Activated T-cell treated with anti-CD3 and anti-CD28 coated beads for 24 hours (primary cell): Measurements from ENCODE around the gene PPT1.
"Not testable (repeated sequence)": the region's sequence is repeated elsewhere in the genome, so short reads cannot be mapped to it uniquely, and the experiment has no call there.

Experiments used
- DNase-seq: peaks from one replicate; pipeline ENCODE4 v3.0.0-alpha.2; 2020; ENCODE audit warnings: low read depth

PPT1 gene

DNA sequence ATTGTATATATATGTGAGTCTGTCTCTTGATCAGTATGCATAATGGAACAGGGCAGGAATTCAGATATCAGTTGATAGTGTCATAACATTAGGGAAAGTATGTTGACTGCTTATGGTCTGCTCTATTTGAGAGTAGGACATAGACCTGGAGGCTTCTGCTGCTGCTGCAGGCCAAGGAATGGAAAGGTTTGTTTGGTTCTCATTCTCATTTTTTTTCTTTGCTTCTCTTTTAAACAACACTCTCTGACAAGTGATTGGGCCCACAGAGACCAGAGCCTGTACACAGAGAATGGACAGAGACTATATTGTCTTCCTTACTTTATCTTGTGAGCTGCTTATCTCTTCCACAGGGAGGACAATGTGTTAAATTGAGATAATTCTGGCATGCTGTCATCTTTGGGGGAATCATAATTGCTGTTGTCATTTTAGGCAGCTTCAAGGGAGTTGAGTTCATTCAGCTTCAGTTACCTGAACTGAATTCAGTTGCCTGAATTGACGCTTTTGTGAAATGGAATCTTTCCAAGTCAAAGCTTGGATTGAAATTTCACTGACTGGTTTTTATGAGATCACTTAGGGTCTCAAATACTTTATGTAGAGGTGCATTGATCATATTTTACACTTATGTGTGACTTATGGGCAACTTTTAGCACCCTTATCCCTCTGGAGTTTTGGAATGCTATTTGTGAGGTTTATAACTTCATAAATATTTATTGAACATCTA, 39.6 kb downstream of the PPT1 start:
- no peak for DNase-seq

DNA sequence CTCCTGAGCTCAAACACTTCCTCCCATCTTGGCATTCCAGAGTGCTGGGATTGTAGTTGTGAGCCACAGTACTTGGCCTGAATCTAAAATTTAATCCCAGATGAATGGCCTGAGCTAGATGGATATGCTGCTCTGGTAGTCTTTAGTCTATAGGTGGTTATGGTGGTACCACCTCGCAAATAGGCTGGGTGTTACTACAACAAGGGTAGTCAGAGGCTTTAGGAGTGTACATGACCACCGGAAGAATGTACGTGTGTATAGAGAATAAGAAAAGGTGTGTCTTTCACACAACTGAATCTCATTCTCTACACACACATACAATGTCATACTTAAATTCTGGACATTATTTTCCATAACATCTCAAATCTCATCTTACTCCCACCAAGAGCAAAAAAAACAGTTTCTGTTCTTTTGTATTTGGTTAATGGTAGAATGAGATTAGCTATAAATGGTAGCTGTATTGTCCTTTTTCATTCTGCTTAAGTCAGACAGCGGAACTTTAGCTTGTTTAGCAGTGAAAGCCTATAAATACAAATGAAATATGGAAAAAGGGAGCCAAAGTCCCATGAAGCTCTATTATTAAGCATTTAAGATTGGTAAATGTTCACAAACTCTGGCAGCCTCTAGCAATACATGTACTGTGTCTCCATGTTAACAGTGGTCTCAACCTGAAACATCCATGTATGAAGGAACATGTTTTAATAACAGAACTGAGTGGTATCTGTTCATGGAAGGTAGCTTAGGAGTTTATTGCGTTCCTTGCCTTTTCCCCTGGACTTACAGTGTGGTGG, 40.3 kb downstream of the PPT1 start:
- DNase-seq = no peak

DNA sequence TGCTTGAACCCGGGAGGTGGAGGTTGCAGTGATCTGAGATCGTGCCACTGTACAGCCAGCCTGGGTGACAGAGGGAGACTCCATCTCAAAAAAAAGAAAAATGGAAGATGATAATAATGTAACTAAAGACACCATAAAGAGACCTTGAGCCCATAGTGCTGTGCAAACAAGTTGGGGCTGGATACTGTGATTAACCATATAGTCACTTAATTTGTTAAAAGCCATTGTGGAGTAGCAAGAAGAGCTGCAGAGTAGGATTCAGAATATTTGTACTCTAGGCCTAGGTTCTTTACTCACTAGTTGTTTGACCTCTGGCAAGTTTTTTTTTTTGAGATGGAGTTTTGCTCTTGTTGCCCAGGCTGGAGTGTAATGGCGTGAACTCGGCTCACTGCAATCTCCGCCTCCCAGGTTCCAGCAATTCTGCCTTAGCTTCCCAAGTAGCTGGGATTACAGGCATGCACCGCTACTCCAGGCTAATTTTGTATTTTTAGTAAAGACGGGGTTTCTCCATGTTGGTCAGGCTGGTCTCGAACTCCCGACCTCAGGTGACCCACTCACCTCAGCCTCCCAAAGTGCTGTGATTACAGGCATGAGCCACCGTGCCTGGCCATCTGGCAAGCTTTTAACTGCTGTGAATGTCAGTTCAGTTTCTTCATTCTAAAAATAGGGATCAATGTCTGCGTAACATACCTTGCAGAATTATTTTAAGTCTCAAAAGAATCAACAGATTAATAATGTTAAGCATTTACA, 43.7 kb downstream of the PPT1 start:
- no peak for DNase-seq

DNA sequence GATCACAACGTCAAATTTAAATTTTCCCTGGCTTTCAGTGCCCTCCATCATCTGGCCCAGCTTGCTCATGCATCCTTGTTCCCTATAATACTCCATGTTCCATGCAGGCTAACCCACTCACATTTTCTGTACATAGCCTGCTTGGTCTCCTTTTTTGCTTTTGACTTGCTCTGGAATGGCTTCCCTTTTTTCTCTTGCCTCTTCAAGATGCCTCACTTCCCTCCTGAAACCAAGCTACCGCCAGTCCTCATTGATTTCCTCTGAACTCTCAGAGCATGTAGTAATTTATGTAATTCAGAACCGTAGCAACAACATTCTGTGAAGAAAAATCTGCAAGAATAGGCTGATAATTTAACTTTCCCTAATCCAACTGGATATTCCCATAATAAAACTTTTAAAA, 46.2 kb downstream of the PPT1 start:
- DNase-seq = no peak

DNA sequence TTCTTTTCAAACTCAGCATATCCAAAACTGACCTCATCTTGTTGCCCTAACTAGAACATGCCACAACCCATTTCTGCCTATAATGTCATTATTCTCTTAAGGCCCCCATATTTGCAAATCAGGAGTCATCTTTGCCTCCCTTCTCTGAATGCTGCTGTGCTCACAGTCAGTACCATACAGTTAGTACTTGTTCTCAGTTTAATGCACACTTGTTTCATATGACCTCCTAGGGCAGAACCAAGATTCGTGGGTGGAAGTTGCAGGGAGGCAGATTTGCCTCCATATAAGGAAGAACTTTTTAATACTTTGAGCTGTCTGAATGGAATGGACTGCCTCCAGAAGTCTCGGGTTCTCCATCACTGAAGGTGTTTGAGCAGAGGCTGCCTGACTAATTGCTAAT, 47.3 kb downstream of the PPT1 start:
- no peak for DNase-seq

DNA sequence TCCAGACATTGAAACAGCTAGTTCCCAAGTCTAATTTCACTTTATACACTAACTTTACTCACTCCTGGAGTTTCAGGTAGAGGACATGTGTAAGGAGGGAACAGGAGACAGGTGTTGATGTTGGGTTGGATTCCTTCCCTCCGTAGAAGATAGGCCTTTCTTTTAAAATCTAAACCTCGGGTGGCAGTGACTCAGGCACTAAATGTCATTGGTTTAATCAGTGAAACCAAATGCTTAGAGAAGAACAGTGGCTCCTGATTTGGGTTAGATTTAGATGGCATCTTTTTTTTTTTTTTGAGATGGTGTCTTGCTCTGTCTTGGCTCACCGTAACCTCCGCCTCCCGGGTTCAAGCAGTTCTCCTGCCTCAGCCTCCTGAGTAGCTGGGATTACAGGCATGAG, 49.3 kb downstream of the PPT1 start:
- DNase-seq = no peak

DNA sequence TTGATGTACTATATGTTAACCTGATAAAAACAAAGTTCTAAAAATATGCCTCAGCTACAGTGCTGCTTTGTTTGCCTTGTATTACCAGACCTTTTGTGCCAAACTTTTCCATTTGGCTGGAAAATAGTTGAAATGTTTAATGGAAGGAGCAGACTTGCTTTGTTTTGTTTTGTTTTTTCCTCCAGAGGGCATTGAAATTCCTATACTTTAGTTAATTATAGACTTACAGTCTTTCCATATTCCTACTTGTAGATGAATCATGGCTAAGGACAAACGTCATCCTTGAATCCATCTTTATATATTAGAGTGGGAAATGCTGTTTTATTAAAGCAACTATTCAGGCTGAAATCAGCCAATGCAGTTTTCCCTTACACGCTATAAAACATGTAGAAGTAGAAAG, 49.8 kb downstream of the PPT1 start:
- DNase-seq = no peak

DNA sequence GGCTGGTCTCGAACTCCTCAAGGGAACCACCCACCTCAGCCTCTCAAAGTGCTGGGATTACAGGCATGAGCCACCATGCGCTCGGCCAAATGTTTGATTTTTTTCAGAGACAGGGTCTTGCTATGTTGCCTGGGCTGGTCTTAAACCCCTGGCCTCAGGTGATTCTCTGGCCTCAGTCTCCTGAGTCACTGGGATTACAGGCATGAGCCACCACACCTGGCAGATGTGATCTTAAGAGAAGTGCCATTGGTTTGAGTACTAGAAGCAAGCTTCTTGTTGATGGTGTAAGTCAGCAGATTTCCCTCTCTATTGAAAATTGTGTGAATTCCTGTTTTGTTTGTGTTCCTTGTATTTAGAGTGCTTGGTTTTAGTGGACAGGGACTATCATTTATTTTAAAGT, 51.3 kb downstream of the PPT1 start:
- no peak for DNase-seq

DNA sequence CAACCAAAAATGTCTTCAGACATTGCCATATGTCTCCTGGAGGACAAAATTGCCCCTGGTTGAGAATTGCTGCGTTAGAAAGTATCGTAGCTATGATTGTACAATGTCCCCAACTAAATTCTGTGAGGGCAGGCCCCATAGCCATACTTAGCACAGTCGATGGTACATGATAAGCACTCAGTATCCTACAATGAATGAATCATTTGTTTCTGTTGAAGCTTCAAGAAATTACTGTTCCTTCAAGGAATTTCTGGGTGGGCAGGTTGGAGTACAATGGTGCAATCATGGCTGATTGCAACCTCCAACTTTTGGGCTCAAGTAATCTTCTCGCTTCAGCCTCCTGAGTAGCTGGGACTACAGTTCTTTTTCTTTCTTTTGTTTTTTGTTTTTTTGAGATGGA, 51.9 kb downstream of the PPT1 start:
- DNase-seq = no peak

DNA sequence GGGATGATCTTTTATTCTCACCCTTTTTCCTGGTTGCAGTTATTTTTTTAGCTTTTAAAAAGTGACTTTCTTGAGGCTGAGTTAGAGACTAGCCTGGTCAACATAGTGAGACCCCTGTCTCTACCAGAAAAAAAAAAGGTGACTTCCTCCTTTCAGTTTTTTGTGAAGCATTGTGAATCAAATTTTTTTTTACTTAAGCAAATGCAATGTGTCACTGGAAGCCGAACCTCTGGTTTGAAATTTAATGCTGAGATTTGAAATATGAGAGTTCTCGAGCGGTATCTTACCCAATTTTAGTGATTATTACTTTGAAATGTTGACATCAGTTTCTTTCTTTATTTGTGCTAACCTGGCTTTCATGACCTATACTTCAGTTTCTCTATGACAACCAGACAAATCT, 52.9 kb downstream of the PPT1 start:
- no peak for DNase-seq

DNA sequence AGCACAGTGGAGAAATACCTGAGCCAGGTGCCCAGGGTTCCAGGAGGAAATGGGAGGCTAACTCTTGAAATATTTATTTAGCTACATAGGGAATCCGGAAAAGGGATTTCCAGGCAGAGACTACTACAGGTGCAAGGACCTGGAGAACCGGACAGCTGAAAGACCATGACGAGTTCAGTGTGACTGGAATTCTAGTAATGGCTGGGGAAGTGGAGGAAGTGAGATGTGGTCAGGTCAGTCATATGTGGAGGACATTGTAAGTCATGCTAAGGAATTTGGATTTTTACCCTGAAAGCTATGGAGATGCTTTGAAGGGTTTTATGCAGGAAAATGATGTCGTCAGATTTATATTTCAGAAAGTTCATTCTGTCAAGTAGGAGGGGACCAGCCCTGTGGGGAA, 54.7 kb downstream of the PPT1 start:
- DNase-seq = no peak

DNA sequence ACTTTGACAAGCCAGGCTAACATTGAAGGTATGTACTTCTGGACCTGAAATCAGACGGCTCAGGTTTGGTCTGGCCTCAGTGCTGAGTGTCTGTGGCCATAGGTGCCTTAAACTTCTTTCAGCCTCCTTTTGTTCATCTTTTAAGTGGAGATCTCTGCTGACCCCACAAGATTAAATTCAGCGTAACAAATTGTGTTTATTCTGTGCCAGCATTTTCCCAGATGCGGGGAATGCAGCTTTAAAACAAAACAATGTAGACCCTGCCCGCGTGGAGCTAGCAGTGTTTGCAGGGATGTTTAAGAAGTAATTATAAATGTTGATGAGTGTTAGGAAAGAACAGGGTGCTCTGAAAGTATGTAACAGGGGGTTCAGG, 55.6 kb downstream of the PPT1 start:
- no peak for DNase-seq

DNA sequence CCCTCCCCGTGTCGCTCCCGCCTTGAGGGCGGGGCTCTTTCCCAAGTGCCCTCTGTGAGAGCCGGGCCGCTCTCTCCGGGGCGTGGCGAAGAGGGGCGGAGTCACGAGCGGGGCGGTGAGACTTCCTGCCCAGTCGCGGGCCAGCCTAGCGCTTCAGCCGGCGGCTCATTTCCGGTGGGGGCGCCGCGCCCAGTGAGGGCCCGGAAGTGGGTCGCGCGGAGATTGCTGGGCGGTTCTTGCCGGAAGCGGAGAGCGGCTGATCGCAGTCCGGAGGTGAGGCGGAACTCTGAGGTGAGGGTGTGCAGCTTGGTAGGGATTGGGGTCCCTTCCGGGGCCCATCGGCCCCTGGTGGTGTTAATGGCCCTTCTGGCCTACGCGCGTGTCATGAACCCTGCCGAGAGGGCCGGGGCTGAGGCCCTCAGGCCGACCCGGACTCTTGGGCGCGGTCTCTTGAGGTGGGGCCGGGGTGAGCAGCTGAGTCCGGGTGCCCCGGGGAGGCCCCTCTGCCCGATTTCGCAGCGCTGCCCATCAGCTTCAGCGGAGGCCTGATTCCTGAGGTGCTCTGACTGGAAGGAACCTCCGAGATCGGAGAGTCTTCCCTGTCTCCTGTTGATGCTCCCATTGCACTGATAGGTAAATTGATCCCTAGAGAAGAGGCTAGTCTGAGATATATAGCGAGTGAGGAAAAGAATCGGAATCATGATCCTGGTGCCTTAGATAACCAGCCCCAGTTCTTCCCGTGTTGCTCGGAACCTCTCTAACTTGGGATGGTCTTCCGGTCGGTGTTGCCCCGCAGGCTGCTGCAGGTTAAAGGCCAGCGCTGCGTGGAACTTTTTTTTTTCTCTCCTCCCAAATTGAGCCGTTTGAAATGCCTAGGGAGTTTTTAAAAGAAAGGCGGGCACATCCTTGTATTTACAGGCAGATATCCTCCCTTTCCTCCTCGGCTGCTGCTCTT, 56.3 kb downstream of the PPT1 start, which contains the start of gene CAP1:
Gene CAP1, plus strand, starts transcription at position 219 of the 955 bp plus-strand sequence. CDS start 18,618 bp downstream, outside the sequence.
- DNase-seq = peak; percentile 100

DNA sequence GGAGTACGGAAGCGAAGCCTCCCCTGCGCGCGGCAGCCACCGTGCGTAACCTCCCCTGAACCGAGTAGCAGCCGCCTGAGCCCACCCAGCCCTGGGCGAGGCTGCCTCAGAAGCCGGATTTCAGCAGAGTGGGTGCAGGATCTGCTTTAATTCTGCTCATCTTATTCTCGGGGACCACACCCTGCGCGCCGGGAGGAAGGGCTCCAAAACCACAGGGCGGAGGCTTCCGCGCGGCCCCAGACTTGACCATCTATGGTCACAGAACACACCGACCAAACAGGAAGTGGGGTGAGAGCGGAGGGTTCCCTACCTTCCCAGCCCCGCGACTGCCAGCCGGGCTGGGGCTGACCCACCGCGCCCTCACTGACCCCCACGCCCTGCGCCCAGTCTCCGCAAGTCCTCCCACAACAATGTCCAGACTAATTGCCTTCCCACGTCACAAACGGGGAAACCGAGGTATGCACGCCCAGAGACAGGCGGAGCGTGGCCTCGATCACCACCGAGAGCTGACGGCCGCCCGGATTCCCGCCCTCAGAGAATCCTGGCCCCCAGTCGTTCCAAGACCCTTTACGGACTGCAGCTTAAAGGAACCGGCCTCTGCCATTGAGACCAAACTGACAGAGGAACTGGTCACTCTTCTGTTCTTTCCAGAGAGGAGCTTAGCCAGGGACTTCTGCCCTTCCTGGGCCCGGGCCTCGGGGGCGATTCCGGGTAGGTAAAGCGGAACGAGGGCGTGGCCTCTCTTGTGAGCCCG, 57.1 kb downstream of the PPT1 start:
- peak; percentile 62 for DNase-seq

DNA sequence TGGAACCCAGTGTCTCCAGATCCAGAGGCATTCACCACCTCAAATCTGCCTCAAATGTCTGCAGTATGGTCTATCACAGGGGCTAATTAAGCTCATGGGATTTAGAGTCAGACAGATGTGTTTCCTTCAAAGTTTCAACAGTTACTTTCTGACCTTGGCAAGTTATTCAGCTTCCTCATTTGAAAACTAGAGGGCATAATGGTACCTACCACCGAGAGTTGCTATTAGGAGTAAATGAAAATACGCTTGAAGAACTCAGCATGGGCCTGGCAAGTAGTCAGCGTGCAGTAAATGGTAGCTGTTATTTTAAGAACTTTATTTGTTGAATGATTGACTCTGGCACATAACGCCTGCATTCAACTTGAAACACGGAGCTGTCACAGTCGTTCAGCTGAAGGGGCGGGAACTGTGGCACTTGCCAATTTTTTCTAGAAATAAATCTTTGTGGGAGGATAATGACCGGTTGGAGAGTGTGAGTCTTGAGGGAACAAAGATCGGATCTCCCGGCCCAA, 57.8 kb downstream of the PPT1 start:
- no peak for DNase-seq

DNA sequence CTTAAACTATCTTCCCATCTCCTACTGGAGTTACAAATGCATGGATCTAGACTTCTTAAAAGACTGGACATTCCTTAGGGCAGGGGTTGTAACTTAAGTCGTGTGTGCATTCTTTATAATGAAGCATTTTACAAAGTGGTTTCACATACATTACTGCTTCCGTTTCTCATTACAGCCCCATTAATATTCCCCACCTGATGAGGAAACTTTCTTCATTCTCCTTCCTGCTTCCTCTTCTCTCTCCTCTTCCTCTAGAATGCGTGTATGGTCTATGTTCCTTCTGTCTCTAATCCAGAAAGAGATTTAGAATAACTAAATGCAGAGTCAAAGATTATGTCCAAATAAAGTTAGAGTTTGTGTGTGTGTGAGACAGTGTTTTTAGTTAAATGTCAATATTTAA, 58.4 kb downstream of the PPT1 start:
- no peak for DNase-seq

DNA sequence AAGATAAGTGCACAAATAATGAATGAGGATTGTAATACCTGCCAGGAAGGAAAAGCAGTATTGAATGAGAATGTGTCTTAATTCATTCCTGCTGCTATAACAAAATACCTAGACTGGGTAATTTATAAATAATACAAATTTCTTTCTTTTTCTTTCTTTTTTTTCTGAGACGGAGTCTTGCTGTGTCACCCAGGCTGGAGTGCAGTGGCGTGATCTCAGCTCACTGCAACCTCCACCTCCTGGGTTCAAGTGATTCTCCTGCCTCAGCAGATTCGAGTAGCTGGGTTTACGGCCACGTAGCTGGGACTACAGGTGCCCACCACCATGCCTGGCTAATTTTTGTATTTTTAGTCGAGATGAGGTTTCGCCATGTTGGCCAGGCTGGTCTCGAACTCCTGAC, 59.8 kb downstream of the PPT1 start:
- not testable (repeated sequence) for DNase-seq

DNA sequence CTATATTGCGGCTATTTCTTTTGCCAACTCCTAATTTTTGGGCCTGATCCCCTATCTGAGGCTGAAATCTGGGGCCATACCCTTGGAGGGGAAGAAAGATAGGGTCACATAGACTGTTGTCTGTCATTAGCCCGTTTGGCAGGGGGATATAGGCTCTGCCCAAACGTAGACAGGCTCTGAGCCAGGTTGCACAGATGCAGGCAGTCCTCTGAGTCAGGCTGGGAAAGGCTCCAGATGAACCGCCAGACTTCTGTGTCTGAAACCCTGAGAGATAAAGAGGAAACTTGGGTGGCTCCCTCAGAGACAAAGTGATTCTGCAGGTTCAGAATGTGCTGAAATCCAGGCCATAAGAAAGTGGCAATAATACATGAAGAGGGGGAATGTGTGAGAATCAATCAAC, 60.5 kb downstream of the PPT1 start:
- no peak for DNase-seq

DNA sequence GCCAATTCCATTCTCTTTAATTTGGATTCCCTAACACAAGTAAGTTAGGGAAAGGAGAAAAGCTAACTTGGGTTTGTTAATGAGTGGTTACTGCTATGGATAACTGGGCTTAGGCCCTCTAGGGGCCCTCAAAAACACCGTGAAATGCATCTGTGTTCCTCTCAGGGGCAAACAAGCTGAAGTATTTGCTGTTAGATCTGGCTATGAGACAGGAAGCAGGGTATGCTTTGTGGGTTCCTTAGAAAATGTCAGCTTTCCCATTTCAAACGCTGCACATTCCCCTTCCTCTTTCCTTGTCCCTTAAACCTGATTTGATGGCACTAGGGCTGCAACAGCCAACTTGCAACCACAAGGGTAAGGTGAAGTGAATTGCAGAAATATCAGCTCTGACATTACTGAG, 62.2 kb downstream of the PPT1 start:
- no peak for DNase-seq

DNA sequence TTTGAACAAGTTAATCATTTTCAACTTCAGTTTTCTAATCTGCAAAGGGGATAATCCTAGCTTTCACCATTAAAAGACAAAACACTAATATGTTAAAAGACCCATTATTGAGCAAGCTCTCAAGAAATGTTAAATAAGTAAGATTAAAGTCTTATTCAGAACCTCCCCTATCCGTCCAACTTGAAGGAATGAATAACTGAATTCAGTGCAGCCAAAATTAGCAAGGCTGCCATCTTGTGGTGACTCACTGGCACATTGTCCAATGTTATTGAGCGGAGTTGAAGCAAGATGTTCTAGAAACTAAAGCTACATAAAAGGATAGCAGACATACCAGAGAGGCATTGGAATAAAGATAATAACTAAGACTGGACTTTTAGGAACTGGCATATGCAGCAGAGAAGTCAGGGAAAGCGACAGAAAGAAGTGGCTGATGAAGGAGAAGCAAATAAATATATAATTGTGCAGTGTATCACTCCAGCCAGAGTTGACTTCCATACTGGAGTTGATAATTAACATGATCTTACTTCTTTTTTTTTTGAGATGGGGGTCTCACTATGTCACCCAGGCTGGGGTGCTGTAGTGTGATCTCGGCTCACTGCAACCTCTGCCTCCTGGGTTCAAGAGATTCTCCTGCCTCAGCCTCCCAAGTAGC, 64.7 kb downstream of the PPT1 start:
- peak; percentile 36 for DNase-seq
